ENCODE measurements around the gene RAB29.
"Not testable (repeated sequence)": the region's sequence is repeated elsewhere in the genome, so short reads cannot be mapped to it uniquely, and the experiment has no call there.

Gene RAB29

GRCh38 chr1:205775015-205775716, at the start of gene RAB29:
Gene RAB29 (minus strand): TSS chr1:205775482. CDS start chr1:205774956, 526 bp downstream.
- Histone ChIP-seq H3K4me3 (ENCODE audit: low read length) (peak within 1 kb of the TSS; percentile 69), H3K36me3 (ENCODE audit: control insufficient read depth, insufficient read depth, low read length) (no peaks in the 10 kb centered on the region), H3K4me1 (ENCODE audit: control insufficient read depth, insufficient read depth, low read length) (no peaks in the 10 kb centered on the region), H3K9ac (ENCODE audit: low read length) (peak within 1 kb of the TSS; percentile 74), H3K27me3 (ENCODE audit: control insufficient read depth, insufficient read depth, low read length) (no peaks in the 10 kb centered on the region), H3K9me3 (ENCODE audit: control insufficient read depth, low read length) (no peaks in the 10 kb centered on the region)

- Histone ChIP-seq H3K9ac (ENCODE audit: low read length) (no peak overlapping the region), H3K4me3 (ENCODE audit: low read length) (no peak overlapping the region), H3K4me1 (ENCODE audit: control insufficient read depth, insufficient read depth, low read length) (no peaks in the 10 kb centered on the region), H3K9me3 (ENCODE audit: control insufficient read depth, low read length) (no peaks in the 10 kb centered on the region), H3K27me3 (ENCODE audit: control insufficient read depth, insufficient read depth, low read length) (peaks cover 4% of the 10 kb centered on the region), H3K36me3 (ENCODE audit: control insufficient read depth, insufficient read depth, low read length) (no peaks in the 10 kb centered on the region)
Observed at GRCh38 chr1:205824180-205824579, 48.9 kb upstream of the RAB29 start.

- not testable (repeated sequence) for H3K27me3 ChIP-seq (ENCODE audit: control insufficient read depth, insufficient read depth, low read length); H3K9ac ChIP-seq (ENCODE audit: low read length); H3K4me3 ChIP-seq (ENCODE audit: low read length); H3K4me1 ChIP-seq (ENCODE audit: control insufficient read depth, insufficient read depth, low read length); H3K36me3 ChIP-seq (ENCODE audit: control insufficient read depth, insufficient read depth, low read length); H3K9me3 ChIP-seq (ENCODE audit: control insufficient read depth, low read length)
Observed at GRCh38 chr1:205823260-205823659, 48.0 kb upstream of the RAB29 start.

- Histone ChIP-seq H3K9ac (ENCODE audit: low read length) (no peak overlapping the region), H3K4me3 (ENCODE audit: low read length) (no peak overlapping the region), H3K9me3 (ENCODE audit: control insufficient read depth, low read length) (no peaks in the 10 kb centered on the region), H3K27me3 (ENCODE audit: control insufficient read depth, insufficient read depth, low read length) (peaks cover 4% of the 10 kb centered on the region), H3K4me1 (ENCODE audit: control insufficient read depth, insufficient read depth, low read length) (no peaks in the 10 kb centered on the region), H3K36me3 (ENCODE audit: control insufficient read depth, insufficient read depth, low read length) (no peaks in the 10 kb centered on the region)
Observed at GRCh38 chr1:205822397-205822796, 47.1 kb upstream of the RAB29 start.

- no peaks in the 10 kb centered on the region for H3K36me3 ChIP-seq (ENCODE audit: control insufficient read depth, insufficient read depth, low read length)
- peaks cover 6% of the 10 kb centered on the region for H3K4me1 ChIP-seq (ENCODE audit: control insufficient read depth, insufficient read depth, low read length)
- no peak overlapping the region for H3K4me3 ChIP-seq (ENCODE audit: low read length)
- H3K9ac ChIP-seq (ENCODE audit: low read length): no peak overlapping the region
- peaks cover 4% of the 10 kb centered on the region for H3K27me3 ChIP-seq (ENCODE audit: control insufficient read depth, insufficient read depth, low read length)
- no peaks in the 10 kb centered on the region for H3K9me3 ChIP-seq (ENCODE audit: control insufficient read depth, low read length)
Observed at GRCh38 chr1:205817988-205818387, 42.7 kb upstream of the RAB29 start.

GRCh38 chr1:205817364-205817763, 42.1 kb upstream of the RAB29 start:
- Histone ChIP-seq H3K4me1 (ENCODE audit: control insufficient read depth, insufficient read depth, low read length) (peaks cover 6% of the 10 kb centered on the region), H3K9me3 (ENCODE audit: control insufficient read depth, low read length) (no peaks in the 10 kb centered on the region)

GRCh38 chr1:205813755-205814058, 38.4 kb upstream of the RAB29 start:
- H3K9ac ChIP-seq (ENCODE audit: low read length): peak overlapping the region; percentile 72
- H3K4me3 ChIP-seq (ENCODE audit: low read length): peak overlapping the region; percentile 77
- no peaks in the 10 kb centered on the region for H3K9me3 ChIP-seq (ENCODE audit: control insufficient read depth, low read length)
- peaks cover 18% of the 10 kb centered on the region for H3K4me1 ChIP-seq (ENCODE audit: control insufficient read depth, insufficient read depth, low read length)
- H3K27me3 ChIP-seq (ENCODE audit: control insufficient read depth, insufficient read depth, low read length): peaks cover 4% of the 10 kb centered on the region
- H3K36me3 ChIP-seq (ENCODE audit: control insufficient read depth, insufficient read depth, low read length): no peaks in the 10 kb centered on the region

More at GRCh38 chr1:205817364-205817763, 42.1 kb upstream of the RAB29 start:
- Histone ChIP-seq H3K36me3 (ENCODE audit: control insufficient read depth, insufficient read depth, low read length) (no peaks in the 10 kb centered on the region), H3K4me3 (ENCODE audit: low read length) (no peak overlapping the region), H3K27me3 (ENCODE audit: control insufficient read depth, insufficient read depth, low read length) (peaks cover 4% of the 10 kb centered on the region), H3K9ac (ENCODE audit: low read length) (no peak overlapping the region)

- H3K4me3 ChIP-seq (ENCODE audit: low read length): peak within 1 kb of the TSS; percentile 77
- peak within 1 kb of the TSS; percentile 72 for H3K9ac ChIP-seq (ENCODE audit: low read length)
- peaks cover 4% of the 10 kb centered on the region for H3K27me3 ChIP-seq (ENCODE audit: control insufficient read depth, insufficient read depth, low read length)
- H3K36me3 ChIP-seq (ENCODE audit: control insufficient read depth, insufficient read depth, low read length): no peaks in the 10 kb centered on the region
- H3K4me1 ChIP-seq (ENCODE audit: control insufficient read depth, insufficient read depth, low read length): peaks cover 18% of the 10 kb centered on the region
- no peaks in the 10 kb centered on the region for H3K9me3 ChIP-seq (ENCODE audit: control insufficient read depth, low read length)
Observed at GRCh38 chr1:205812878-205813754, 37.8 kb upstream of the RAB29 start, which contains the start of gene SLC41A1. Gene SLC41A1 (minus strand): TSS chr1:205813198. CDS start chr1:205810441, 2,757 bp downstream.

- peaks cover 4% of the 10 kb centered on the region for H3K27me3 ChIP-seq (ENCODE audit: control insufficient read depth, insufficient read depth, low read length)
- H3K9me3 ChIP-seq (ENCODE audit: control insufficient read depth, low read length): no peaks in the 10 kb centered on the region
- H3K9ac ChIP-seq (ENCODE audit: low read length): peak overlapping the region; percentile 72
- peak overlapping the region; percentile 77 for H3K4me3 ChIP-seq (ENCODE audit: low read length)
- peaks cover 18% of the 10 kb centered on the region for H3K4me1 ChIP-seq (ENCODE audit: control insufficient read depth, insufficient read depth, low read length)
- H3K36me3 ChIP-seq (ENCODE audit: control insufficient read depth, insufficient read depth, low read length): no peaks in the 10 kb centered on the region
Observed at GRCh38 chr1:205812271-205812877, 37.1 kb upstream of the RAB29 start.

GRCh38 chr1:205811660-205812059, 36.4 kb upstream of the RAB29 start:
- Histone ChIP-seq H3K36me3 (ENCODE audit: control insufficient read depth, insufficient read depth, low read length) (no peaks in the 10 kb centered on the region), H3K9ac (ENCODE audit: low read length) (peak overlapping the region; percentile 72), H3K4me1 (ENCODE audit: control insufficient read depth, insufficient read depth, low read length) (peaks cover 18% of the 10 kb centered on the region), H3K9me3 (ENCODE audit: control insufficient read depth, low read length) (no peaks in the 10 kb centered on the region), H3K4me3 (ENCODE audit: low read length) (no peak overlapping the region), H3K27me3 (ENCODE audit: control insufficient read depth, insufficient read depth, low read length) (peaks cover 4% of the 10 kb centered on the region)

GRCh38 chr1:205810448-205811157, 35.3 kb upstream of the RAB29 start:
- peaks cover 4% of the 10 kb centered on the region for H3K27me3 ChIP-seq (ENCODE audit: control insufficient read depth, insufficient read depth, low read length)
- H3K4me3 ChIP-seq (ENCODE audit: low read length): no peak overlapping the region
- no peaks in the 10 kb centered on the region for H3K36me3 ChIP-seq (ENCODE audit: control insufficient read depth, insufficient read depth, low read length)
- H3K4me1 ChIP-seq (ENCODE audit: control insufficient read depth, insufficient read depth, low read length): peaks cover 21% of the 10 kb centered on the region
- no peaks in the 10 kb centered on the region for H3K9me3 ChIP-seq (ENCODE audit: control insufficient read depth, low read length)
- no peak overlapping the region for H3K9ac ChIP-seq (ENCODE audit: low read length)
